ENCODE measurements around the gene TMA7B.

The TMA7B gene

GRCh38 chr22:40009951-40010671 is 49.9 kb downstream of the TMA7B start:
- Histone ChIP-seq H3K4me1 (ENCODE audit: control insufficient read depth, insufficient read depth, low read length, poor library complexity, severe bottlenecking) (no peaks in the 10 kb centered on the region), H3K9me3 (ENCODE audit: control insufficient read depth, low read length) (no peaks in the 10 kb centered on the region), H3K27me3 (replicated peaks; ENCODE audit: control insufficient read depth, insufficient read depth, low read length, poor library complexity, severe bottlenecking) (no peaks in the 10 kb centered on the region), H3K27ac (ENCODE audit: insufficient read depth, low read length, poor library complexity, severe bottlenecking) (no peak overlapping the region), H3K4me3 (ENCODE audit: insufficient read depth, low read depth, low read length, poor library complexity, severe bottlenecking) (no peak overlapping the region), H3K36me3 (ENCODE audit: control insufficient read depth, insufficient read depth, low read length) (no peaks in the 10 kb centered on the region)
- no peak for DNase-seq

DNA sequence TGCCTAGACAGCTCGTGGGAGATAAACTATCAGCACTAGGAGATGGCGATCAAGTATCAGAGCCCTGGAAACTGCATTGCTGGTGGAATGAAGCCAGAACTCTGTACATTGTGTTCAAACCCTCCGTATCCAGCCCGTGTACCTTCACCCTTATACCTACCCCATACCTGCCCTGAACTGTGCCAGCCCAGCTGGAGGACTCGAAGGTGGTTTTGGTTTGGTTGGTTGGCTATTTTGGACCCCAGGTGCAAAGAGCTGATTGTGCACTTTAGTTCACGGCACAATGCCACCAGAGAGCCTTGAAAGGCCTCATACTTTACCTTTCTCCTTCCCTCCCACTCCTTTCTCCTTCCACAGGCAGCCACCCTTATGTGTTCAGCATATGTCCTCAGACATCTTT is 50.5 kb downstream of the TMA7B start:
- no peak for DNase-seq
- no peak overlapping the region for H3K4me3 ChIP-seq (ENCODE audit: insufficient read depth, low read depth, low read length, poor library complexity, severe bottlenecking)
- H3K27me3 ChIP-seq (replicated peaks; ENCODE audit: control insufficient read depth, insufficient read depth, low read length, poor library complexity, severe bottlenecking): no peaks in the 10 kb centered on the region
- H3K27ac ChIP-seq (ENCODE audit: insufficient read depth, low read length, poor library complexity, severe bottlenecking): no peak overlapping the region
- H3K4me1 ChIP-seq (ENCODE audit: control insufficient read depth, insufficient read depth, low read length, poor library complexity, severe bottlenecking): no peaks in the 10 kb centered on the region
- H3K9me3 ChIP-seq (ENCODE audit: control insufficient read depth, low read length): no peaks in the 10 kb centered on the region
- H3K36me3 ChIP-seq (ENCODE audit: control insufficient read depth, insufficient read depth, low read length): no peaks in the 10 kb centered on the region
